ENCODE results near the gene TMEM150B.

GRCh38 chr19:55305983-55306562 is 19.1 kb downstream of the TMEM150B start:
- TF ChIP-seq, protein P1, sequence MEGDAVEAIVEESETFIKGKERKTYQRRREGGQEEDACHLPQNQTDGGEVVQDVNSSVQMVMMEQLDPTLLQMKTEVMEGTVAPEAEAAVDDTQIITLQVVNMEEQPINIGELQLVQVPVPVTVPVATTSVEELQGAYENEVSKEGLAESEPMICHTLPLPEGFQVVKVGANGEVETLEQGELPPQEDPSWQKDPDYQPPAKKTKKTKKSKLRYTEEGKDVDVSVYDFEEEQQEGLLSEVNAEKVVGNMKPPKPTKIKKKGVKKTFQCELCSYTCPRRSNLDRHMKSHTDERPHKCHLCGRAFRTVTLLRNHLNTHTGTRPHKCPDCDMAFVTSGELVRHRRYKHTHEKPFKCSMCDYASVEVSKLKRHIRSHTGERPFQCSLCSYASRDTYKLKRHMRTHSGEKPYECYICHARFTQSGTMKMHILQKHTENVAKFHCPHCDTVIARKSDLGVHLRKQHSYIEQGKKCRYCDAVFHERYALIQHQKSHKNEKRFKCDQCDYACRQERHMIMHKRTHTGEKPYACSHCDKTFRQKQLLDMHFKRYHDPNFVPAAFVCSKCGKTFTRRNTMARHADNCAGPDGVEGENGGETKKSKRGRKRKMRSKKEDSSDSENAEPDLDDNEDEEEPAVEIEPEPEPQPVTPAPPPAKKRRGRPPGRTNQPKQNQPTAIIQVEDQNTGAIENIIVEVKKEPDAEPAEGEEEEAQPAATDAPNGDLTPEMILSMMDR (IDR thresholded peaks at IDR 0.05): no peak
- TF ChIP-seq POLR2A (IDR thresholded peaks at IDR 0.05): no peak
